Measurements from ENCODE around the gene COL24A1. TPM values are rescaled to one million over a fixed set of nuclear protein-coding genes. Genes with fewer than 3 reads are reported as not detected.

COL24A1 gene
- total and polyA plus RNA-seq, 2 of the 13 experiments (the other 11 are each of a cell fraction or from before 2014, with no cell fraction given), result 0.04 to 0.13 TPM

- TF ChIP-seq ZNF430 (CRISPR knock-in tag; IDR thresholded peaks at IDR 0.05) (0 out of 2 replicates have a peak, but pooled peaks have one; percentile 48), CCDC6 (CRISPR knock-in tag; IDR thresholded peaks at IDR 0.05) (peak; percentile 47; the same call in 1 of the 2 replicates), ZNF746 (CRISPR knock-in tag; IDR thresholded peaks at IDR 0.05) (peak; percentile 75; the same call in 1 of the 2 replicates), CC2D1A (CRISPR knock-in tag; IDR thresholded peaks at IDR 0.05) (no peak), ZBTB25 (CRISPR knock-in tag; IDR thresholded peaks at IDR 0.05) (peak; percentile 50; the same call in 1 of the 2 replicates), GABPB1 (CRISPR knock-in tag; IDR thresholded peaks at IDR 0.05) (peak; percentile 86), ZNF557 (CRISPR knock-in tag; IDR thresholded peaks at IDR 0.05) (peak; percentile 65; the same call in 1 of the 2 replicates), PHF5A (CRISPR knock-in tag; IDR thresholded peaks at IDR 0.05; ENCODE audit: low read depth, unreplicated experiment) (no peak), ZNF747 (CRISPR knock-in tag; IDR thresholded peaks at IDR 0.05; ENCODE audit: borderline replicate concordance) (no peak), ZFYVE20 (CRISPR knock-in tag; IDR thresholded peaks at IDR 0.05; ENCODE audit: borderline replicate concordance, low read depth) (no peak), MATR3 (CRISPR knock-in tag; IDR thresholded peaks at IDR 0.05) (no peak), DR1 (CRISPR knock-in tag; IDR thresholded peaks at IDR 0.05) (peak; percentile 47; the same call in 1 of the 2 replicates), ZC3H4 (CRISPR knock-in tag; IDR thresholded peaks at IDR 0.05; ENCODE audit: borderline replicate concordance) (no peak), ZNF33A (CRISPR knock-in tag; IDR thresholded peaks at IDR 0.05; ENCODE audit: borderline replicate concordance) (peak; percentile 98; the same call in 1 of the 2 replicates)
- TF ChIP-seq, protein P1, sequence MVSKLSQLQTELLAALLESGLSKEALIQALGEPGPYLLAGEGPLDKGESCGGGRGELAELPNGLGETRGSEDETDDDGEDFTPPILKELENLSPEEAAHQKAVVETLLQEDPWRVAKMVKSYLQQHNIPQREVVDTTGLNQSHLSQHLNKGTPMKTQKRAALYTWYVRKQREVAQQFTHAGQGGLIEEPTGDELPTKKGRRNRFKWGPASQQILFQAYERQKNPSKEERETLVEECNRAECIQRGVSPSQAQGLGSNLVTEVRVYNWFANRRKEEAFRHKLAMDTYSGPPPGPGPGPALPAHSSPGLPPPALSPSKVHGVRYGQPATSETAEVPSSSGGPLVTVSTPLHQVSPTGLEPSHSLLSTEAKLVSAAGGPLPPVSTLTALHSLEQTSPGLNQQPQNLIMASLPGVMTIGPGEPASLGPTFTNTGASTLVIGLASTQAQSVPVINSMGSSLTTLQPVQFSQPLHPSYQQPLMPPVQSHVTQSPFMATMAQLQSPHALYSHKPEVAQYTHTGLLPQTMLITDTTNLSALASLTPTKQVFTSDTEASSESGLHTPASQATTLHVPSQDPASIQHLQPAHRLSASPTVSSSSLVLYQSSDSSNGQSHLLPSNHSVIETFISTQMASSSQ (IDR thresholded peaks at IDR 0.05; ENCODE audit: low read depth), result no peak
- TF ChIP-seq, protein P1 (CRISPR knock-in tag; IDR thresholded peaks at IDR 0.05; ENCODE audit: borderline replicate concordance), result peak; percentile 16; the same call in 1 of the 2 replicates
- TF ChIP-seq, protein P2, sequence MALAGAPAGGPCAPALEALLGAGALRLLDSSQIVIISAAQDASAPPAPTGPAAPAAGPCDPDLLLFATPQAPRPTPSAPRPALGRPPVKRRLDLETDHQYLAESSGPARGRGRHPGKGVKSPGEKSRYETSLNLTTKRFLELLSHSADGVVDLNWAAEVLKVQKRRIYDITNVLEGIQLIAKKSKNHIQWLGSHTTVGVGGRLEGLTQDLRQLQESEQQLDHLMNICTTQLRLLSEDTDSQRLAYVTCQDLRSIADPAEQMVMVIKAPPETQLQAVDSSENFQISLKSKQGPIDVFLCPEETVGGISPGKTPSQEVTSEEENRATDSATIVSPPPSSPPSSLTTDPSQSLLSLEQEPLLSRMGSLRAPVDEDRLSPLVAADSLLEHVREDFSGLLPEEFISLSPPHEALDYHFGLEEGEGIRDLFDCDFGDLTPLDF (CRISPR knock-in tag; IDR thresholded peaks at IDR 0.05), result no peak; the same call in 1 of the 2 replicates
- TF ChIP-seq, protein P3, sequence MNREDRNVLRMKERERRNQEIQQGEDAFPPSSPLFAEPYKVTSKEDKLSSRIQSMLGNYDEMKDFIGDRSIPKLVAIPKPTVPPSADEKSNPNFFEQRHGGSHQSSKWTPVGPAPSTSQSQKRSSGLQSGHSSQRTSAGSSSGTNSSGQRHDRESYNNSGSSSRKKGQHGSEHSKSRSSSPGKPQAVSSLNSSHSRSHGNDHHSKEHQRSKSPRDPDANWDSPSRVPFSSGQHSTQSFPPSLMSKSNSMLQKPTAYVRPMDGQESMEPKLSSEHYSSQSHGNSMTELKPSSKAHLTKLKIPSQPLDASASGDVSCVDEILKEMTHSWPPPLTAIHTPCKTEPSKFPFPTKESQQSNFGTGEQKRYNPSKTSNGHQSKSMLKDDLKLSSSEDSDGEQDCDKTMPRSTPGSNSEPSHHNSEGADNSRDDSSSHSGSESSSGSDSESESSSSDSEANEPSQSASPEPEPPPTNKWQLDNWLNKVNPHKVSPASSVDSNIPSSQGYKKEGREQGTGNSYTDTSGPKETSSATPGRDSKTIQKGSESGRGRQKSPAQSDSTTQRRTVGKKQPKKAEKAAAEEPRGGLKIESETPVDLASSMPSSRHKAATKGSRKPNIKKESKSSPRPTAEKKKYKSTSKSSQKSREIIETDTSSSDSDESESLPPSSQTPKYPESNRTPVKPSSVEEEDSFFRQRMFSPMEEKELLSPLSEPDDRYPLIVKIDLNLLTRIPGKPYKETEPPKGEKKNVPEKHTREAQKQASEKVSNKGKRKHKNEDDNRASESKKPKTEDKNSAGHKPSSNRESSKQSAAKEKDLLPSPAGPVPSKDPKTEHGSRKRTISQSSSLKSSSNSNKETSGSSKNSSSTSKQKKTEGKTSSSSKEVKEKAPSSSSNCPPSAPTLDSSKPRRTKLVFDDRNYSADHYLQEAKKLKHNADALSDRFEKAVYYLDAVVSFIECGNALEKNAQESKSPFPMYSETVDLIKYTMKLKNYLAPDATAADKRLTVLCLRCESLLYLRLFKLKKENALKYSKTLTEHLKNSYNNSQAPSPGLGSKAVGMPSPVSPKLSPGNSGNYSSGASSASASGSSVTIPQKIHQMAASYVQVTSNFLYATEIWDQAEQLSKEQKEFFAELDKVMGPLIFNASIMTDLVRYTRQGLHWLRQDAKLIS (CRISPR knock-in tag; IDR thresholded peaks at IDR 0.05), result no peak
These were observed 448.4 kb downstream of the COL24A1 start, which contains the start of gene ZNHIT6 (continued) for GRCh38 chr1:85707990-85708828.
